ENCODE results near the gene TSC22D1. TPM values are rescaled to one million over a fixed set of nuclear protein-coding genes. Genes with fewer than 3 reads are reported as not detected.
"Not testable (repeated sequence)": the region's sequence is repeated elsewhere in the genome, so short reads cannot be mapped to it uniquely, and the experiment has no call there.

Gene TSC22D1
- total RNA-seq, 1 donor from 2014 or later = 149 TPM

- Histone ChIP-seq H3K27me3 (no peaks in the 10 kb centered on the region), H3K4me3 (no peak overlapping the region), H3K9me3 (no peaks in the 10 kb centered on the region), H3K27ac (no peak overlapping the region), H3K36me3 (no peaks in the 10 kb centered on the region), H3K4me1 (peaks cover under 1% of the 10 kb centered on the region)
- ATAC-seq (no peak), DNase-seq (no peak)
- no peak for TF ChIP-seq CTCF (IDR thresholded peaks at IDR 0.05)
- intact Hi-C loops (cut with DNase I) = no loop called here
Observed at GRCh38 chr13:44468874-44469273, 107.3 kb downstream of the TSC22D1 start.

- TF ChIP-seq CTCF (IDR thresholded peaks at IDR 0.05) = no peak
- intact Hi-C loops (cut with DNase I) = no loop called here
- no peaks in the 10 kb centered on the region for H3K36me3 ChIP-seq
Observed at GRCh38 chr13:44465318-44465717, 110.8 kb downstream of the TSC22D1 start.

GRCh38 chr13:44464471-44464870 is 111.7 kb downstream of the TSC22D1 start:
- no peak overlapping the region for H3K4me3 ChIP-seq
- no peak for TF ChIP-seq CTCF (IDR thresholded peaks at IDR 0.05)
- no peaks in the 10 kb centered on the region for H3K27me3 ChIP-seq
- intact Hi-C loops (cut with DNase I) = no loop called here
- DNase-seq = no peak
- no peaks in the 10 kb centered on the region for H3K9me3 ChIP-seq
- H3K27ac ChIP-seq = no peak overlapping the region
- no peaks in the 10 kb centered on the region for H3K4me1 ChIP-seq
- no peaks in the 10 kb centered on the region for H3K36me3 ChIP-seq
- ATAC-seq = no peak

More at GRCh38 chr13:44465318-44465717, 110.8 kb downstream of the TSC22D1 start:
- no peak overlapping the region for H3K27ac ChIP-seq
- H3K4me3 ChIP-seq = no peak overlapping the region
- H3K9me3 ChIP-seq = no peaks in the 10 kb centered on the region
- H3K4me1 ChIP-seq = no peaks in the 10 kb centered on the region
- no peak for ATAC-seq
- no peaks in the 10 kb centered on the region for H3K27me3 ChIP-seq
- no peak for DNase-seq

GRCh38 chr13:44463759-44464158 is 112.4 kb downstream of the TSC22D1 start:
- TF ChIP-seq CTCF (IDR thresholded peaks at IDR 0.05) = no peak
- no peak overlapping the region for H3K27ac ChIP-seq
- intact Hi-C loops (cut with DNase I) = no loop called here
- no peaks in the 10 kb centered on the region for H3K36me3 ChIP-seq
- no peak overlapping the region for H3K4me3 ChIP-seq
- H3K4me1 ChIP-seq = no peaks in the 10 kb centered on the region
- ATAC-seq (no peak), DNase-seq (no peak)
- H3K9me3 ChIP-seq = no peaks in the 10 kb centered on the region
- H3K27me3 ChIP-seq = no peaks in the 10 kb centered on the region

GRCh38 chr13:44459674-44460073 is 116.5 kb downstream of the TSC22D1 start:
- H3K9me3 ChIP-seq = no peaks in the 10 kb centered on the region
- DNase-seq (no peak), ATAC-seq (no peak)
- H3K4me1 ChIP-seq = no peaks in the 10 kb centered on the region
- H3K27me3 ChIP-seq = no peaks in the 10 kb centered on the region
- no peak for TF ChIP-seq CTCF (IDR thresholded peaks at IDR 0.05)
- no peak overlapping the region for H3K27ac ChIP-seq
- H3K36me3 ChIP-seq = no peaks in the 10 kb centered on the region
- intact Hi-C loops (cut with DNase I) = no loop called here
- H3K4me3 ChIP-seq = no peak overlapping the region

GRCh38 chr13:44458313-44458975 is 117.7 kb downstream of the TSC22D1 start:
- H3K4me3 ChIP-seq = no peak overlapping the region
- intact Hi-C loops (cut with DNase I) = no loop called here
- ATAC-seq = peak; percentile 32
- no peaks in the 10 kb centered on the region for H3K4me1 ChIP-seq
- no peak for DNase-seq
- no peak overlapping the region for H3K27ac ChIP-seq
- no peaks in the 10 kb centered on the region for H3K9me3 ChIP-seq
- H3K36me3 ChIP-seq = no peaks in the 10 kb centered on the region
- H3K27me3 ChIP-seq = no peaks in the 10 kb centered on the region
- TF ChIP-seq CTCF (IDR thresholded peaks at IDR 0.05) = no peak

- not testable (repeated sequence) for H3K4me3 ChIP-seq
Observed at GRCh38 chr13:44456212-44456611, 119.9 kb downstream of the TSC22D1 start.

More at GRCh38 chr13:44456212-44456611, 119.9 kb downstream of the TSC22D1 start:
- H3K27me3 ChIP-seq; H3K27ac ChIP-seq; DNase-seq; H3K36me3 ChIP-seq; intact Hi-C loops (cut with DNase I); H3K4me1 ChIP-seq; ATAC-seq; H3K9me3 ChIP-seq: not testable (repeated sequence)
